Testis (tissue), 3 donors: ENCODE data around the gene COQ8A. TPM values are rescaled to one million over a fixed set of nuclear protein-coding genes. Genes with fewer than 3 reads are reported as not detected.
"Not testable (repeated sequence)": the region's sequence is repeated elsewhere in the genome, so short reads cannot be mapped to it uniquely, and the experiment has no call there.

Experiments
- DNase-seq: peaks from one replicate; pipeline ENCODE4 v3.0.0-alpha.2; 2019
- H3K27ac ChIP-seq, 2 donors: fragments of 200-600 bp; sonication (generic); one replicate each; pipeline ENCODE4 v1.5.1; 2019
- H3K27me3 ChIP-seq: fragments of 200-600 bp; sonication (generic); one replicate; pipeline ENCODE4 v1.5.1; 2019
- H3K36me3 ChIP-seq: fragments of 200-600 bp; sonication (generic); one replicate; pipeline ENCODE4 v1.5.1; 2017; ENCODE audit warnings: low read depth; ENCODE audit errors: missing control alignments
- H3K4me1 ChIP-seq: fragments of 200-600 bp; sonication (generic); one replicate; pipeline ENCODE4 v1.5.1; 2019
- H3K4me3 ChIP-seq, 2 donors: fragments of 200-600 bp; sonication (generic); one replicate each; pipeline ENCODE4 v1.5.1; 2017 to 2019
- H3K9me3 ChIP-seq: fragments of 200-600 bp; sonication (generic); one replicate; pipeline ENCODE4 v1.5.1; 2017
- CTCF ChIP-seq, 3 experiments: fragments of 450-650 bp in 2 of 3; fragments of 200-600 bp in 1 of 3; sonication (generic) in 1 of 3; IDR thresholded peaks; one replicate each; pipeline ENCODE4 v1.5.1; 2016 to 2019; ENCODE audit warnings: antibody characterized with exemption in 3 of 3, mild to moderate bottlenecking in 2 of 3, moderate library complexity in 1 of 3
- POLR2A ChIP-seq: fragments of 450-650 bp; IDR thresholded peaks from one replicate; pipeline ENCODE4 v1.6.1; 2017; ENCODE audit warnings: antibody characterized with exemption, mild to moderate bottlenecking, moderate library complexity
- WGBS, 2 donors: methylation state at CpG; one replicate each; pipeline ENCODE4 v1.1.5; 2018; 5-methylcytosine and 5-hydroxymethylcytosine counted together
- intact Hi-C: fragments of 100-400 bp; cut with DNase I; formaldehyde crosslinking; loops from one replicate; pipeline ENCODE4 v1.15.1; 2023; ENCODE audit warnings: low total_unique reads
- polyA plus RNA-seq: library from polyadenylated mRNA; stranded (reverse); fragments of 350-450 nt; fragmentation: Illumina TruSeq; extraction: RNeasy Lipid Tissue Mini Kit (QIAGEN cat#74804); gene quantifications from one replicate; pipeline ENCODE4 v1.2.3, GENCODE V29; 2014; ENCODE audit warnings: low read depth, low replicate concordance; ENCODE audit not compliant: insufficient read depth
- total RNA-seq, 2 donors: library from RNA; depleted of rRNA; stranded (reverse); fragments of >200 nt; gene quantifications; one replicate each; pipeline ENCODE4 v1.2.3, GENCODE V29; 2016

The COQ8A gene
- total and polyA plus RNA-seq, 3 donors from 2014 or later: 34.4 to 46.8 (median 39.2) TPM

- intact Hi-C loops: no loop called here
- no peak overlapping the region for H3K4me3 ChIP-seq
- H3K27ac ChIP-seq: no peak overlapping the region
These were observed 53.9 kb downstream of the COQ8A start for GRCh38 chr1:226993814-226994585.

GRCh38 chr1:226994586-226995364 is 54.7 kb downstream of the COQ8A start:
- WGBS, 2 donors: 79 to 91% methylated on average over 7 to 18 of the region's 18 CpGs
- no peak for TF ChIP-seq POLR2A
- TF ChIP-seq CTCF (IDR thresholded peaks at IDR 0.05): no peak
- H3K4me1 ChIP-seq: peaks cover 17% of the 10 kb centered on the region
- H3K9me3 ChIP-seq: no peaks in the 10 kb centered on the region
- no peaks in the 10 kb centered on the region for H3K36me3 ChIP-seq
- DNase-seq: no peak
- H3K4me3 ChIP-seq: no peak overlapping the region
- H3K27ac ChIP-seq: no peak overlapping the region
- intact Hi-C loops: no loop called here
- no peaks in the 10 kb centered on the region for H3K27me3 ChIP-seq

More at GRCh38 chr1:226993814-226994585, 53.9 kb downstream of the COQ8A start:
- WGBS, 2 donors: 72 to 73% methylated on average over 22 of the region's 22 CpGs
- DNase-seq: no peak
- Histone ChIP-seq H3K36me3 (no peaks in the 10 kb centered on the region), H3K27me3 (no peaks in the 10 kb centered on the region), H3K9me3 (no peaks in the 10 kb centered on the region), H3K4me1 (peaks cover 24% of the 10 kb centered on the region)
- TF ChIP-seq POLR2A (no peak), CTCF (IDR thresholded peaks at IDR 0.05) (no peak)

- no peaks in the 10 kb centered on the region for H3K9me3 ChIP-seq
- no peaks in the 10 kb centered on the region for H3K27me3 ChIP-seq
- no peaks in the 10 kb centered on the region for H3K36me3 ChIP-seq
- H3K4me1 ChIP-seq: peaks cover 8% of the 10 kb centered on the region
- TF ChIP-seq POLR2A (no peak), CTCF (IDR thresholded peaks at IDR 0.05) (no peak)
- intact Hi-C loops: no loop called here
- H3K27ac ChIP-seq: no peak overlapping the region
- no peak overlapping the region for H3K4me3 ChIP-seq
- no peak for DNase-seq
- 82 to 85% methylated on average over 13 of the region's 13 CpGs for WGBS, 2 donors
These were observed 55.6 kb downstream of the COQ8A start for GRCh38 chr1:226995365-226996332.

- H3K36me3 ChIP-seq, H3K9me3 ChIP-seq, H3K4me1 ChIP-seq, DNase-seq, H3K27me3 ChIP-seq, H3K4me3 ChIP-seq, intact Hi-C loops, H3K27ac ChIP-seq: not testable (repeated sequence)
- 100% methylated on average over 2 of the region's 2 CpGs for WGBS, 2 donors
These were observed 59.5 kb downstream of the COQ8A start for GRCh38 chr1:226999579-226999978.
